ENCODE results near the gene AGPAT4.

- TF ChIP-seq CTCF (conservative IDR thresholded peaks at IDR 0.05; ENCODE audit: low read length) (no peak), EZH2phosphoT487 (IDR thresholded peaks at IDR 0.05; ENCODE audit: borderline replicate concordance) (no peak)
Measured at GRCh38 chr6:161091151-161091550, 182.7 kb downstream of the AGPAT4 start.
